ENCODE data around the gene TMSB15B. TPM values are rescaled to one million over a fixed set of nuclear protein-coding genes. Genes with fewer than 3 reads are reported as not detected.
"Not testable (repeated sequence)": the region's sequence is repeated elsewhere in the genome, so short reads cannot be mapped to it uniquely, and the experiment has no call there.

The TMSB15B gene
- 17.0 and 24.3 TPM in 2 replicates for total RNA-seq (2014; rRNA removed; shearing (Covaris generic))

- DNase-seq (ENCODE audit: low spot score) = not testable (repeated sequence)
These were observed at the start of gene TMSB15B for GRCh38 chrX:103962411-103963278. TMSB15B (plus strand) TSS chrX:103962627.

GRCh38 chrX:103913356-103914020 lies 48.9 kb upstream of the TMSB15B start:
- peak; percentile 16 for DNase-seq (ENCODE audit: low spot score)

- peak; percentile 48 for DNase-seq (ENCODE audit: low spot score)
These were observed 44.4 kb upstream of the TMSB15B start for GRCh38 chrX:103918050-103918449.

- DNase-seq (ENCODE audit: low spot score) = peak; percentile 11
These were observed 43.7 kb upstream of the TMSB15B start for GRCh38 chrX:103918571-103919269.

- DNase-seq (ENCODE audit: low spot score) = peak; percentile 12
These were observed 43.2 kb upstream of the TMSB15B start for GRCh38 chrX:103919270-103919637.

- DNase-seq (ENCODE audit: low spot score) = not testable (repeated sequence)
These were observed 41.9 kb upstream of the TMSB15B start for GRCh38 chrX:103920515-103920914.

GRCh38 chrX:103927030-103927429 lies 35.4 kb upstream of the TMSB15B start:
- no peak for DNase-seq (ENCODE audit: low spot score)

GRCh38 chrX:103927633-103928032 lies 34.8 kb upstream of the TMSB15B start:
- DNase-seq (ENCODE audit: low spot score) = no peak

- no peak for DNase-seq (ENCODE audit: low spot score)
These were observed 30.3 kb upstream of the TMSB15B start for GRCh38 chrX:103932133-103932532.

GRCh38 chrX:103940257-103940656 lies 22.2 kb upstream of the TMSB15B start:
- DNase-seq (ENCODE audit: low spot score) = peak; percentile 5

- peak; percentile 8 for DNase-seq (ENCODE audit: low spot score)
These were observed 21.0 kb upstream of the TMSB15B start for GRCh38 chrX:103941201-103941975.

- no peak for DNase-seq (ENCODE audit: low spot score)
These were observed 12.9 kb upstream of the TMSB15B start for GRCh38 chrX:103949506-103949905.

GRCh38 chrX:103953353-103953752 lies 9.1 kb upstream of the TMSB15B start:
- no peak for DNase-seq (ENCODE audit: low spot score)

GRCh38 chrX:103954259-103954658 lies 8.2 kb upstream of the TMSB15B start:
- no peak for DNase-seq (ENCODE audit: low spot score)

- not testable (repeated sequence) for DNase-seq (ENCODE audit: low spot score)
These were observed 1.8 kb upstream of the TMSB15B start for GRCh38 chrX:103960599-103960998.

GRCh38 chrX:103983508-103983907 lies 21.1 kb downstream of the TMSB15B start:
- DNase-seq (ENCODE audit: low spot score) = not testable (repeated sequence)

- DNase-seq (ENCODE audit: low spot score) = no peak
These were observed 36.8 kb downstream of the TMSB15B start for GRCh38 chrX:103999234-103999633.

- DNase-seq (ENCODE audit: low spot score) = no peak
These were observed 46.4 kb downstream of the TMSB15B start for GRCh38 chrX:104008831-104009230.

- DNase-seq (ENCODE audit: low spot score) = no peak
These were observed 50.7 kb downstream of the TMSB15B start for GRCh38 chrX:104013158-104013557.

- DNase-seq (ENCODE audit: low spot score) = no peak
These were observed 51.2 kb downstream of the TMSB15B start, which contains the start of gene H2BW1 for GRCh38 chrX:104013606-104014005. H2BW1 (minus strand) TSS chrX:104013708; CDS start chrX:104013576, 132 bp downstream.

- not testable (repeated sequence) for DNase-seq (ENCODE audit: low spot score)
These were observed 53.1 kb downstream of the TMSB15B start for GRCh38 chrX:104015576-104015975.

All from A172 (cell line).